K562 (cell line): ENCODE measurements around the gene SLC7A14. TPM values are rescaled to one million over a fixed set of nuclear protein-coding genes. Genes with fewer than 3 reads are reported as not detected.

Experiments used
- DNMT1 ChIP-seq: fragments of 450-650 bp; IDR thresholded peaks from 2 replicates; pipeline ENCODE4 v1.6.1; 2016; ENCODE audit warnings: antibody characterized with exemption, mild to moderate bottlenecking
- KDM4B ChIP-seq, 2 experiments: fragments of 450-650 bp in 1 of 2; sonication (generic) in 1 of 2; IDR thresholded peaks; 2 replicates each; pipeline ENCODE4 v1.6.1; 2016 to 2017; ENCODE audit warnings: borderline replicate concordance in 2 of 2, antibody characterized with exemption in 1 of 2, low read depth in 1 of 2, mild to moderate bottlenecking in 1 of 2
- PRMT5 ChIP-seq: sonication (generic); formaldehyde crosslinking; IDR thresholded peaks from 2 replicates; pipeline ENCODE4 v1.5.0; 2020; ENCODE audit warnings: missing genetic modification reagents
- SOX6 ChIP-seq: fragments of 450-650 bp; IDR thresholded peaks from 2 replicates; pipeline ENCODE4 v1.6.1; 2014; ENCODE audit warnings: mild to moderate bottlenecking
- ZNF436 ChIP-seq: fragments of 250-450, 450-650 bp; sonication (Bioruptor Pico); formaldehyde crosslinking; IDR thresholded peaks from 2 replicates; pipeline ENCODE4 v1.7.0; 2020; ENCODE audit warnings: mild to moderate bottlenecking
- polyA plus RNA-seq, 8 experiments: library from polyadenylated mRNA; depleted of rRNA in 4 of 8; stranded (reverse) in 5 of 8; unstranded in 3 of 8; fragments of >200 nt; fragmentation: Nextera tagmentation in 2 of 8; fragmentation: Illumina TruSeq in 1 of 8; extraction: Ambion mirVana in 2 of 8; extraction: Trizol in 1 of 8; gene quantifications; 2 replicates each; pipeline versions ENCODE4 v1.2.1 to v1.2.3, GENCODE V29; 2011 to 2014; ENCODE audit warnings: inconsistent platforms in 1 of 8, missing spikeins in 1 of 8
- total RNA-seq, 7 experiments: library from RNA; depleted of rRNA in 6 of 7; stranded (reverse); fragments of >200 nt in 6 of 7; fragmentation: Illumina TruSeq in 2 of 7; extraction: Trizol in 2 of 7; gene quantifications; 2 replicates each; pipeline versions ENCODE4 v1.2.1 to v1.2.3, GENCODE V29; 2011 to 2021; ENCODE audit warnings: low replicate concordance in 1 of 7
- TF ChIP-seq, protein P1 (sequence below): fragments of 450-650 bp; IDR thresholded peaks from 2 replicates; pipeline ENCODE4 v1.6.1; 2016; ENCODE audit warnings: low read depth
- TF ChIP-seq, protein P2 (sequence below): sonication (generic); formaldehyde crosslinking; IDR thresholded peaks from 2 replicates; pipeline ENCODE4 v1.8.1; 2023; ENCODE audit warnings: mild to moderate bottlenecking, missing genetic modification reagents

Gene SLC7A14
- total and polyA plus RNA-seq, 9 of the 15 experiments (the other 6 are each of a cell fraction or from before 2014, with no cell fraction given) = not detected

- TF ChIP-seq, protein P1, sequence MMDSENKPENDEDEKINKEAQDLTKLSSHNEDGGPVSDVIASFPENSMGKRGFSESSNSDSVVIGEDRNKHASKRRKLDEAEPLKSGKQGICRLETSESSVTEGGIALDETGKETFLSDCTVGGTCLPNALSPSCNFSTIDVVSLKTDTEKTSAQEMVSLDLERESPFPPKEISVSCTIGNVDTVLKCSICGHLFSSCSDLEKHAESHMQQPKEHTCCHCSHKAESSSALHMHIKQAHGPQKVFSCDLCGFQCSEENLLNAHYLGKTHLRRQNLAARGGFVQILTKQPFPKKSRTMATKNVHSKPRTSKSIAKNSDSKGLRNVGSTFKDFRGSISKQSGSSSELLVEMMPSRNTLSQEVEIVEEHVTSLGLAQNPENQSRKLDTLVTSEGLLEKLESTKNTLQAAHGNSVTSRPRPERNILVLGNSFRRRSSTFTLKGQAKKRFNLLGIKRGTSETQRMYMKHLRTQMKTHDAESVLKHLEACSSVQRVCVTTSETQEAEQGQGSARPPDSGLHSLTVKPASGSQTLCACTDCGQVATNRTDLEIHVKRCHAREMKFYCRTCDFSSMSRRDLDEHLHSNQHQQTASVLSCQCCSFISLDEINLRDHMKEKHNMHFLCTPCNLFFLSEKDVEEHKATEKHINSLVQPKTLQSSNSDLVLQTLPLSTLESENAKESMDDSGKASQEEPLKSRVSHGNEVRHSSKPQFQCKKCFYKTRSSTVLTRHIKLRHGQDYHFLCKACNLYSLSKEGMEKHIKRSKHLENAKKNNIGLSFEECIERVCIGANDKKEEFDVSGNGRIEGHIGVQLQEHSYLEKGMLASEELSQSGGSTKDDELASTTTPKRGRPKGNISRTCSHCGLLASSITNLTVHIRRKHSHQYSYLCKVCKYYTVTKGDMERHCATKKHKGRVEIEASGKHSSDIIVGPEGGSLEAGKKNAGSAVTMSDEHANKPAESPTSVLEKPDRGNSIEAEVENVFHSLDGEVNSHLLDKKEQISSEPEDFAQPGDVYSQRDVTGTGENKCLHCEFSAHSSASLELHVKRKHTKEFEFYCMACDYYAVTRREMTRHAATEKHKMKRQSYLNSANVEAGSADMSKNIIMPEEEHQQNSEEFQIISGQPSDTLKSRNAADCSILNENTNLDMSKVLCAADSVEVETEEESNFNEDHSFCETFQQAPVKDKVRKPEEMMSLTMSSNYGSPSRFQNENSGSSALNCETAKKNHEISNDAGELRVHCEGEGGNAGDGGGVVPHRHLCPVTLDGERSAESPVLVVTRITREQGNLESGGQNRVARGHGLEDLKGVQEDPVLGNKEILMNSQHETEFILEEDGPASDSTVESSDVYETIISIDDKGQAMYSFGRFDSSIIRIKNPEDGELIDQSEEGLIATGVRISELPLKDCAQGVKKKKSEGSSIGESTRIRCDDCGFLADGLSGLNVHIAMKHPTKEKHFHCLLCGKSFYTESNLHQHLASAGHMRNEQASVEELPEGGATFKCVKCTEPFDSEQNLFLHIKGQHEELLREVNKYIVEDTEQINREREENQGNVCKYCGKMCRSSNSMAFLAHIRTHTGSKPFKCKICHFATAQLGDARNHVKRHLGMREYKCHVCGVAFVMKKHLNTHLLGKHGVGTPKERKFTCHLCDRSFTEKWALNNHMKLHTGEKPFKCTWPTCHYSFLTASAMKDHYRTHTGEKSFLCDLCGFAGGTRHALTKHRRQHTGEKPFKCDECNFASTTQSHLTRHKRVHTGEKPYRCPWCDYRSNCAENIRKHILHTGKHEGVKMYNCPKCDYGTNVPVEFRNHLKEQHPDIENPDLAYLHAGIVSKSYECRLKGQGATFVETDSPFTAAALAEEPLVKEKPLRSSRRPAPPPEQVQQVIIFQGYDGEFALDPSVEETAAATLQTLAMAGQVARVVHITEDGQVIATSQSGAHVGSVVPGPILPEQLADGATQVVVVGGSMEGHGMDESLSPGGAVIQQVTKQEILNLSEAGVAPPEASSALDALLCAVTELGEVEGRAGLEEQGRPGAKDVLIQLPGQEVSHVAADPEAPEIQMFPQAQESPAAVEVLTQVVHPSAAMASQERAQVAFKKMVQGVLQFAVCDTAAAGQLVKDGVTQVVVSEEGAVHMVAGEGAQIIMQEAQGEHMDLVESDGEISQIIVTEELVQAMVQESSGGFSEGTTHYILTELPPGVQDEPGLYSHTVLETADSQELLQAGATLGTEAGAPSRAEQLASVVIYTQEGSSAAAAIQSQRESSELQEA = no peak
- TF ChIP-seq KDM4B (IDR thresholded peaks at IDR 0.05; ENCODE audit: borderline replicate concordance in 2 of 2, low read depth in 1 of 2) = no peak
- TF ChIP-seq PRMT5 (CRISPR knock-in tag) = no peak
- no peak for TF ChIP-seq DNMT1
- TF ChIP-seq SOX6 = no peak
- TF ChIP-seq, protein P2, sequence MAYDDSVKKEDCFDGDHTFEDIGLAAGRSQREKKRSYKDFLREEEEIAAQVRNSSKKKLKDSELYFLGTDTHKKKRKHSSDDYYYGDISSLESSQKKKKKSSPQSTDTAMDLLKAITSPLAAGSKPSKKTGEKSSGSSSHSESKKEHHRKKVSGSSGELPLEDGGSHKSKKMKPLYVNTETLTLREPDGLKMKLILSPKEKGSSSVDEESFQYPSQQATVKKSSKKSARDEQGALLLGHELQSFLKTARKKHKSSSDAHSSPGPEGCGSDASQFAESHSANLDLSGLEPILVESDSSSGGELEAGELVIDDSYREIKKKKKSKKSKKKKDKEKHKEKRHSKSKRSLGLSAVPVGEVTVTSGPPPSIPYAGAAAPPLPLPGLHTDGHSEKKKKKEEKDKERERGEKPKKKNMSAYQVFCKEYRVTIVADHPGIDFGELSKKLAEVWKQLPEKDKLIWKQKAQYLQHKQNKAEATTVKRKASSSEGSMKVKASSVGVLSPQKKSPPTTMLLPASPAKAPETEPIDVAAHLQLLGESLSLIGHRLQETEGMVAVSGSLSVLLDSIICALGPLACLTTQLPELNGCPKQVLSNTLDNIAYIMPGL = no peak
- TF ChIP-seq ZNF436 = no peak
- TF ChIP-seq, all 486 proteins: peak for 0
These were observed 21.2 kb downstream of the SLC7A14 start (continued) for GRCh38 chr3:170564664-170565063.
